Esophagus squamous epithelium (tissue), 4 donors: ENCODE measurements around the gene FGGY.

Experiments
- POLR2A ChIP-seq, 4 donors: fragments of 450-650 bp; IDR thresholded peaks; one replicate each; pipeline ENCODE4 v1.6.1; 2017; ENCODE audit warnings: antibody characterized with exemption in 4 of 4, mild to moderate bottlenecking in 4 of 4, moderate library complexity in 3 of 4
- TF ChIP-seq, protein P1 (sequence below), 6 experiments: fragments of 450-650 bp in 4 of 6; fragments of 200-600 bp in 2 of 6; sonication (generic) in 2 of 6; IDR thresholded peaks; one replicate each; pipeline ENCODE4 v1.5.1; 2016 to 2019; ENCODE audit warnings: antibody characterized with exemption in 6 of 6, mild to moderate bottlenecking in 4 of 6, moderate library complexity in 4 of 6

DNA sequence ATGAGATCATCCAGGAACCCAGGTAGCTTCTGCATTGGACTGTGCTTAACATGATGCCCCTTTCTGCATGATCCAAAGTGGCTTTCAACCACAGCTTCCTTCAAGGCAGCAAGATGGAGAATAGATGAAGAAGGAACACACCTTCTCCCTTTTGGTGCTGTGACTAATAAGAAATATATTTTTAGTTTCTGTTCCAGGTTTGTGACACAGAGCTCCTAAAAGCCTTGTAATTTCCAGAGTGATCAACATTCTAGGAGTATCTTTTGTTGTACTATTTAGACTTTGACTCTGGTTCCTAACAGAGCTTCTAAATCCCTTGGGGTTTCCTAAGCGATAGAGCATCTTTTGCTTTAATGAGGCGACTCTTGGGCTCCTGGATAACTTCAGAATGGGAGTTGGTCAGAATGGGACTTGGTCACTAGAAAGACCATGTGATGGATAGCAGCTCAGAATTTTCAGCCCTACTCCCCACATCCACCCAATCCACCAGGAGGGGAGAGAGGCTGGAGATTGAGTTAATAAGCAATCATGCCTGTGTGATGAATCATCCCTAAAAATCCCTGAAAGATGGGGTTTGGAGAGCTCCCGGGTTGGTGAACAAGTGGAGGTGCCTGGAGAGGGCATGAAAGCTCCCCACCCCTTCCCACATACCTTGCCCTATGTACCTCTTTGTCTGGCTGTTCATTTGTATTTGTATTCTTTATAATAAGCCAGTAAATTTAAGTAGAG lies 134.8 kb downstream of the FGGY start:
- TF ChIP-seq POLR2A (IDR thresholded peaks at IDR 0.05), result no peak
- TF ChIP-seq, protein P1, sequence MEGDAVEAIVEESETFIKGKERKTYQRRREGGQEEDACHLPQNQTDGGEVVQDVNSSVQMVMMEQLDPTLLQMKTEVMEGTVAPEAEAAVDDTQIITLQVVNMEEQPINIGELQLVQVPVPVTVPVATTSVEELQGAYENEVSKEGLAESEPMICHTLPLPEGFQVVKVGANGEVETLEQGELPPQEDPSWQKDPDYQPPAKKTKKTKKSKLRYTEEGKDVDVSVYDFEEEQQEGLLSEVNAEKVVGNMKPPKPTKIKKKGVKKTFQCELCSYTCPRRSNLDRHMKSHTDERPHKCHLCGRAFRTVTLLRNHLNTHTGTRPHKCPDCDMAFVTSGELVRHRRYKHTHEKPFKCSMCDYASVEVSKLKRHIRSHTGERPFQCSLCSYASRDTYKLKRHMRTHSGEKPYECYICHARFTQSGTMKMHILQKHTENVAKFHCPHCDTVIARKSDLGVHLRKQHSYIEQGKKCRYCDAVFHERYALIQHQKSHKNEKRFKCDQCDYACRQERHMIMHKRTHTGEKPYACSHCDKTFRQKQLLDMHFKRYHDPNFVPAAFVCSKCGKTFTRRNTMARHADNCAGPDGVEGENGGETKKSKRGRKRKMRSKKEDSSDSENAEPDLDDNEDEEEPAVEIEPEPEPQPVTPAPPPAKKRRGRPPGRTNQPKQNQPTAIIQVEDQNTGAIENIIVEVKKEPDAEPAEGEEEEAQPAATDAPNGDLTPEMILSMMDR (IDR thresholded peaks at IDR 0.05), result no peak
